Stimulated activated naive CD8-positive, alpha-beta T cell treated with anti-CD3 and anti-CD28 coated beads, Interleukin-15, amount 100 ng/mL, for 72 hours (primary cell): ENCODE results near the gene ARX.
A peak's percentile ranks its signal among the peaks of the same experiment; 100 is the strongest.

Source experiments
- ATAC-seq: fragments of 150-1000 bp; cut with Tn5 transposase; 2 replicates; pipeline ENCODE4 v1.10.0; 2021; ENCODE audit warnings: mild to moderate bottlenecking, moderate library complexity
- DNase-seq, 2 donors: peaks; one replicate each; pipeline ENCODE4 v3.0.0; 2021 to 2022
- H3K27ac Mint-ChIP-seq, 2 donors: one replicate each; pipeline ENCODE4 v1.8.0; 2022; ENCODE audit warnings: mild to moderate bottlenecking in 2 of 2, mixed read lengths in 2 of 2, moderate library complexity in 2 of 2
- H3K27me3 Mint-ChIP-seq: one replicate; pipeline ENCODE4 v1.8.0; 2022; ENCODE audit warnings: mixed read lengths
- H3K4me1 Mint-ChIP-seq: one replicate; pipeline ENCODE4 v1.8.0; 2022; ENCODE audit warnings: mild to moderate bottlenecking, mixed read lengths
- H3K4me3 Mint-ChIP-seq, 2 donors: one replicate each; pipeline ENCODE4 v1.8.0; 2022; ENCODE audit warnings: mild to moderate bottlenecking in 2 of 2, mixed read lengths in 2 of 2, moderate library complexity in 1 of 2
- H3K9me3 Mint-ChIP-seq, 2 donors: one replicate each; pipeline ENCODE4 v1.8.0; 2022; ENCODE audit warnings: mixed read lengths in 2 of 2

Gene ARX

GRCh38 chrX:25015486-25016360 is at the start of gene ARX:
ARX (minus strand) TSS chrX:25015965; CDS start chrX:25015737, 228 bp downstream.
- Mint-ChIP-seq H3K27me3 (peaks cover 85% of the 10 kb centered on the region), H3K9me3 (no peaks in the 10 kb centered on the region), H3K27ac (peak within 1 kb of the TSS in 1 of 2 donors; percentile 68), H3K4me1 (peaks cover 39% of the 10 kb centered on the region), H3K4me3 (peak within 1 kb of the TSS; percentile 32 to 58)
- ATAC-seq (peak; percentile 82), DNase-seq (peak in 1 of 2 donors; percentile 57)

- no peaks in the 10 kb centered on the region for H3K9me3 Mint-ChIP-seq
- H3K4me1 Mint-ChIP-seq: no peaks in the 10 kb centered on the region
- no peaks in the 10 kb centered on the region for H3K27me3 Mint-ChIP-seq
- H3K27ac Mint-ChIP-seq: no peak overlapping the region
- ATAC-seq (no peak), DNase-seq (no peak)
- H3K4me3 Mint-ChIP-seq: no peak overlapping the region
Measured at GRCh38 chrX:25059273-25059672, 43.5 kb upstream of the ARX start.

- ATAC-seq: no peak
- Mint-ChIP-seq H3K4me3 (no peak overlapping the region), H3K27ac (no peak overlapping the region), H3K4me1 (no peaks in the 10 kb centered on the region), H3K9me3 (no peaks in the 10 kb centered on the region), H3K27me3 (no peaks in the 10 kb centered on the region)
- DNase-seq: no peak
Measured at GRCh38 chrX:25052798-25053534, 37.2 kb upstream of the ARX start.

- Mint-ChIP-seq H3K4me3 (no peak overlapping the region), H3K4me1 (no peaks in the 10 kb centered on the region), H3K27ac (no peak overlapping the region), H3K27me3 (no peaks in the 10 kb centered on the region), H3K9me3 (no peaks in the 10 kb centered on the region)
- DNase-seq (no peak), ATAC-seq (no peak)
Measured at GRCh38 chrX:25049971-25050370, 34.2 kb upstream of the ARX start.

- ATAC-seq (no peak), DNase-seq (no peak)
- Mint-ChIP-seq H3K9me3 (no peaks in the 10 kb centered on the region), H3K27ac (no peak overlapping the region), H3K4me1 (no peaks in the 10 kb centered on the region), H3K27me3 (no peaks in the 10 kb centered on the region), H3K4me3 (no peak overlapping the region)
Measured at GRCh38 chrX:25049357-25049756, 33.6 kb upstream of the ARX start.

- Mint-ChIP-seq H3K4me3 (no peak overlapping the region), H3K4me1 (no peaks in the 10 kb centered on the region), H3K27ac (no peak overlapping the region), H3K9me3 (no peaks in the 10 kb centered on the region), H3K27me3 (no peaks in the 10 kb centered on the region)
- DNase-seq: no peak
- no peak for ATAC-seq
Measured at GRCh38 chrX:25048178-25048577, 32.4 kb upstream of the ARX start.

GRCh38 chrX:25043192-25043591 is 27.4 kb upstream of the ARX start:
- no peaks in the 10 kb centered on the region for H3K4me1 Mint-ChIP-seq
- H3K9me3 Mint-ChIP-seq: no peaks in the 10 kb centered on the region
- H3K27ac Mint-ChIP-seq: no peak overlapping the region
- ATAC-seq (no peak), DNase-seq (no peak)
- H3K4me3 Mint-ChIP-seq: no peak overlapping the region
- H3K27me3 Mint-ChIP-seq: no peaks in the 10 kb centered on the region

GRCh38 chrX:25039036-25039435 is 23.3 kb upstream of the ARX start:
- no peak for ATAC-seq
- no peak for DNase-seq
- H3K27ac Mint-ChIP-seq: no peak overlapping the region
- H3K27me3 Mint-ChIP-seq: no peaks in the 10 kb centered on the region
- H3K4me1 Mint-ChIP-seq: no peaks in the 10 kb centered on the region
- H3K4me3 Mint-ChIP-seq: no peak overlapping the region
- no peaks in the 10 kb centered on the region for H3K9me3 Mint-ChIP-seq

- no peaks in the 10 kb centered on the region for H3K27me3 Mint-ChIP-seq
- no peaks in the 10 kb centered on the region for H3K9me3 Mint-ChIP-seq
- no peaks in the 10 kb centered on the region for H3K4me1 Mint-ChIP-seq
- no peak overlapping the region for H3K27ac Mint-ChIP-seq
- H3K4me3 Mint-ChIP-seq: no peak overlapping the region
- no peak for DNase-seq
- ATAC-seq: no peak
Measured at GRCh38 chrX:25034889-25035288, 19.1 kb upstream of the ARX start.

GRCh38 chrX:25029288-25029825 is 13.6 kb upstream of the ARX start:
- DNase-seq (no peak), ATAC-seq (no peak)
- H3K9me3 Mint-ChIP-seq: no peaks in the 10 kb centered on the region
- peaks cover 9% of the 10 kb centered on the region for H3K27me3 Mint-ChIP-seq
- no peak overlapping the region for H3K4me3 Mint-ChIP-seq
- no peak overlapping the region for H3K27ac Mint-ChIP-seq
- no peaks in the 10 kb centered on the region for H3K4me1 Mint-ChIP-seq

- Mint-ChIP-seq H3K4me3 (no peak overlapping the region), H3K9me3 (no peaks in the 10 kb centered on the region), H3K27me3 (peaks cover 16% of the 10 kb centered on the region), H3K27ac (no peak overlapping the region), H3K4me1 (no peaks in the 10 kb centered on the region)
- DNase-seq: no peak
- no peak for ATAC-seq
Measured at GRCh38 chrX:25028726-25029125, 13.0 kb upstream of the ARX start.

GRCh38 chrX:25026576-25026975 is 10.8 kb upstream of the ARX start:
- ATAC-seq (no peak), DNase-seq (no peak)
- Mint-ChIP-seq H3K4me1 (peaks cover 10% of the 10 kb centered on the region), H3K4me3 (no peak overlapping the region), H3K27ac (no peak overlapping the region), H3K27me3 (peaks cover 37% of the 10 kb centered on the region), H3K9me3 (no peaks in the 10 kb centered on the region)

GRCh38 chrX:25025615-25026014 is 9.8 kb upstream of the ARX start:
- Mint-ChIP-seq H3K27me3 (peaks cover 45% of the 10 kb centered on the region), H3K27ac (no peak overlapping the region), H3K9me3 (no peaks in the 10 kb centered on the region), H3K4me1 (peaks cover 15% of the 10 kb centered on the region), H3K4me3 (no peak overlapping the region)
- DNase-seq (no peak), ATAC-seq (no peak)

- DNase-seq (no peak), ATAC-seq (no peak)
- Mint-ChIP-seq H3K27me3 (peaks cover 58% of the 10 kb centered on the region), H3K27ac (no peak overlapping the region), H3K4me1 (peaks cover 23% of the 10 kb centered on the region), H3K9me3 (no peaks in the 10 kb centered on the region), H3K4me3 (no peak overlapping the region)
Measured at GRCh38 chrX:25023908-25024307, 8.1 kb upstream of the ARX start.

- H3K4me3 Mint-ChIP-seq: peak overlapping the region in 1 of 2 donors; percentile 33
- ATAC-seq: peak; percentile 31
- no peak for DNase-seq
- peaks cover 65% of the 10 kb centered on the region for H3K27me3 Mint-ChIP-seq
- H3K27ac Mint-ChIP-seq: no peak overlapping the region
- H3K9me3 Mint-ChIP-seq: no peaks in the 10 kb centered on the region
- H3K4me1 Mint-ChIP-seq: peaks cover 24% of the 10 kb centered on the region
Measured at GRCh38 chrX:25022499-25023325, 6.9 kb upstream of the ARX start.
